HepG2 (cell line): ENCODE measurements around the gene NPPC. TPM values are rescaled to one million over a fixed set of nuclear protein-coding genes. Genes with fewer than 3 reads are reported as not detected.
A peak's percentile ranks its signal among the peaks of the same experiment; 100 is the strongest.

ENCODE experiments used
- CEBPB ChIP-seq: IDR thresholded peaks from 2 replicates; pipeline ENCODE4 v1.6.1; 2011; ENCODE audit warnings: low read depth, low read length, improper control_type of control experiment, borderline replicate concordance
- CREB1 ChIP-seq, 2 experiments: fragments of 450-650 bp in 1 of 2; IDR thresholded peaks; 2 replicates each; pipeline ENCODE4 v1.6.1; 2016 to 2017; ENCODE audit warnings: control low read depth in 1 of 2, mild to moderate bottlenecking in 1 of 2, missing compliant biosample characterization in 1 of 2, missing genetic modification characterization in 1 of 2
- DMAP1 ChIP-seq: IDR thresholded peaks from 2 replicates; pipeline ENCODE4 v1.6.1; 2016
- HIVEP1 ChIP-seq: sonication (generic); formaldehyde crosslinking; IDR thresholded peaks from 2 replicates; pipeline ENCODE4 v1.4.0; 2020; ENCODE audit warnings: mild to moderate bottlenecking, missing genetic modification reagents
- HOXD1 ChIP-seq: sonication (generic); formaldehyde crosslinking; IDR thresholded peaks from 2 replicates; pipeline ENCODE4 v1.5.0; 2020; ENCODE audit warnings: missing genetic modification reagents
- KMT2B ChIP-seq: IDR thresholded peaks from 2 replicates; pipeline ENCODE4 v1.6.1; 2016; ENCODE audit warnings: missing genetic modification reagents, missing compliant biosample characterization
- MEIS2 ChIP-seq: sonication (generic); formaldehyde crosslinking; IDR thresholded peaks from 2 replicates; pipeline ENCODE4 v1.9.0; 2021; ENCODE audit warnings: mild to moderate bottlenecking, missing genetic modification reagents
- MIXL1 ChIP-seq: IDR thresholded peaks from 2 replicates; pipeline ENCODE4 v1.6.1; 2016
- SIX4 ChIP-seq: sonication (generic); formaldehyde crosslinking; IDR thresholded peaks from 2 replicates; pipeline ENCODE4 v1.4.0; 2020; ENCODE audit warnings: missing genetic modification reagents
- TCF12 ChIP-seq, 2 experiments: fragments of 450-650 bp in 1 of 2; sonication (generic) in 1 of 2; formaldehyde crosslinking in 1 of 2; IDR thresholded peaks; 2 replicates each; pipeline versions ENCODE4 v1.6.1 to v1.8.0; 2017 to 2022; ENCODE audit warnings: antibody characterized with exemption in 1 of 2, mild to moderate bottlenecking in 1 of 2, missing genetic modification reagents in 1 of 2, moderate library complexity in 1 of 2
- ZBTB7A ChIP-seq: sonication (generic); formaldehyde crosslinking; IDR thresholded peaks from 2 replicates; pipeline ENCODE4 v1.8.0; 2022; ENCODE audit warnings: mild to moderate bottlenecking, missing genetic modification reagents
- ZNF263 ChIP-seq: sonication (generic); formaldehyde crosslinking; IDR thresholded peaks from 2 replicates; pipeline ENCODE4 v1.4.0; 2020; ENCODE audit warnings: missing genetic modification reagents
- ZNF496 ChIP-seq: sonication (generic); formaldehyde crosslinking; IDR thresholded peaks from 2 replicates; pipeline ENCODE4 v1.8.1; 2023; ENCODE audit warnings: mild to moderate bottlenecking, moderate library complexity, missing genetic modification reagents; ENCODE audit not compliant: insufficient replicate concordance
- ZNF607 ChIP-seq: sonication (generic); formaldehyde crosslinking; IDR thresholded peaks from 2 replicates; pipeline ENCODE4 v1.5.1; 2020; ENCODE audit warnings: missing genetic modification reagents, mild to moderate bottlenecking, borderline replicate concordance
- ZNF737 ChIP-seq: sonication (generic); formaldehyde crosslinking; IDR thresholded peaks from 2 replicates; pipeline ENCODE4 v1.5.0; 2020; ENCODE audit warnings: missing genetic modification reagents, mild to moderate bottlenecking, borderline replicate concordance
- ZNF792 ChIP-seq: IDR thresholded peaks from 2 replicates; pipeline ENCODE4 v1.6.1; 2016
- polyA plus RNA-seq, 8 experiments: library from polyadenylated mRNA; depleted of rRNA in 3 of 8; stranded (reverse) in 7 of 8; unstranded in 1 of 8; fragments of >200 nt; fragmentation: Illumina TruSeq in 4 of 8; extraction: Trizol in 4 of 8; gene quantifications; 2 replicates each; pipeline versions ENCODE4 v1.2.1 to v1.2.3, GENCODE V29; 2011 to 2016; ENCODE audit warnings: low read depth in 4 of 8, missing spikeins in 1 of 8, mixed read lengths in 1 of 8; ENCODE audit not compliant: insufficient read depth in 1 of 8
- total RNA-seq, 5 experiments: library from RNA; depleted of rRNA; stranded (reverse); fragments of >200 nt; fragmentation: Illumina TruSeq; extraction: Trizol; gene quantifications; 2 replicates each; pipeline ENCODE4 v1.2.3, GENCODE V29; 2016; ENCODE audit warnings: low read depth in 1 of 5
- TF ChIP-seq, protein P1 (sequence below): sonication (generic); formaldehyde crosslinking; IDR thresholded peaks from 2 replicates; pipeline ENCODE4 v1.4.0; 2020; ENCODE audit warnings: missing genetic modification reagents
- TF ChIP-seq, protein P2 (sequence below): sonication (generic); formaldehyde crosslinking; IDR thresholded peaks from 2 replicates; pipeline ENCODE4 v1.4.0; 2020; ENCODE audit warnings: mild to moderate bottlenecking, low read depth, missing genetic modification reagents
- TF ChIP-seq, protein P3 (sequence below): sonication (generic); formaldehyde crosslinking; IDR thresholded peaks from 2 replicates; pipeline ENCODE4 v1.4.0; 2020; ENCODE audit warnings: missing genetic modification reagents, borderline replicate concordance

The NPPC gene
- total and polyA plus RNA-seq, 2 of the 13 experiments (the other 11 are each of a cell fraction or from before 2014, with no cell fraction given) = 0.11 TPM; not detected in 1

DNA sequence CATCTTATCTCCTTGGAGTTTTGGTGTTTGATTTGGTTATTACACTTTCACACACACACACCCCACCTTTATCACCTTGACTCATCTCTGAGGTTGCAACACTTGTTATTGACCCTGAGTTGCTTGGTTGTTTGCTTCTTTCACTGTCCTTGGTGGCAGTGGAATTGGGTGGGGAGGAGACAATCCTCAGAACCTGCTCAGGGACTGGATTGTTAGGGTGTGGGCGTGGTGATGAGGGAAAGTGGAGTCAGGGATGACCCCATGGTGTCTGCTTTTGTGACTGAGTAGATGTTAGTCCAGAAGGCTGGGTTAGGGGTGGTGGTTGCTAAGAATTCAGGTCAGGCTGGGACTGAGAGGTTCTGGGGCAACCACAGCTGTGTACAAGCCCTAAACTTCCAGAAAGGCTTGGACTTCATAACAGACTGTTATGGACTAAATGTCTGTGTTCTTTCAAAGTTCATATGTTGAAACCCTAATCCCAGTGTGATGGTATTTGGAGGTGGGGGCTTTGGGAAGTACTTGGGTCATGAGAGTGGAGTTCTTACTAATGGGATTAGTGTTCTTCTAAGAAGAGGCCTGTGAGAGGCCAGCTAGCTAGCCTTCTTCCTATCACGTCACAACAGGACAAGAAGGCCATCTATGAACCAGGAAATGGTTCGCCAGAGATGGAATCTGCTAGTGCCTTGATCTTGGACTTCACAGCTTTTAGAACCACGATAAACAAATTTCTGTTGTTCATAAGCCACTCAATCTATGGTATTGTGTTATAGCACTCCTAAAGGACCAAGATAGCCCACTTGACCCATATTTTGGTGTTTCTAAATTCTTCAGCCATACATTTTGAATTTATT lies 31.9 kb upstream of the NPPC start (continued):
- TF ChIP-seq ZNF737 (CRISPR knock-in tag) (no peak), ZNF263 (peak; percentile 61), ZNF607 (CRISPR knock-in tag) (no peak), CEBPB (peak; percentile 89), CREB1 (IDR thresholded peaks at IDR 0.05) (no peak), CREB1 (CRISPR knock-in tag; IDR thresholded peaks at IDR 0.05) (no peak), HOXD1 (CRISPR knock-in tag) (no peak), MIXL1 (no peak), HIVEP1 (CRISPR knock-in tag) (no peak), DMAP1 (CRISPR knock-in tag) (no peak), ZNF792 (CRISPR knock-in tag) (no peak), ZBTB7A (CRISPR knock-in tag) (no peak), SIX4 (no peak), KMT2B (CRISPR knock-in tag) (no peak), MEIS2 (CRISPR knock-in tag) (no peak), ZNF496 (no peak), TCF12 (IDR thresholded peaks at IDR 0.05) (no peak), TCF12 (CRISPR knock-in tag; IDR thresholded peaks at IDR 0.05) (no peak)
- TF ChIP-seq, protein P1, sequence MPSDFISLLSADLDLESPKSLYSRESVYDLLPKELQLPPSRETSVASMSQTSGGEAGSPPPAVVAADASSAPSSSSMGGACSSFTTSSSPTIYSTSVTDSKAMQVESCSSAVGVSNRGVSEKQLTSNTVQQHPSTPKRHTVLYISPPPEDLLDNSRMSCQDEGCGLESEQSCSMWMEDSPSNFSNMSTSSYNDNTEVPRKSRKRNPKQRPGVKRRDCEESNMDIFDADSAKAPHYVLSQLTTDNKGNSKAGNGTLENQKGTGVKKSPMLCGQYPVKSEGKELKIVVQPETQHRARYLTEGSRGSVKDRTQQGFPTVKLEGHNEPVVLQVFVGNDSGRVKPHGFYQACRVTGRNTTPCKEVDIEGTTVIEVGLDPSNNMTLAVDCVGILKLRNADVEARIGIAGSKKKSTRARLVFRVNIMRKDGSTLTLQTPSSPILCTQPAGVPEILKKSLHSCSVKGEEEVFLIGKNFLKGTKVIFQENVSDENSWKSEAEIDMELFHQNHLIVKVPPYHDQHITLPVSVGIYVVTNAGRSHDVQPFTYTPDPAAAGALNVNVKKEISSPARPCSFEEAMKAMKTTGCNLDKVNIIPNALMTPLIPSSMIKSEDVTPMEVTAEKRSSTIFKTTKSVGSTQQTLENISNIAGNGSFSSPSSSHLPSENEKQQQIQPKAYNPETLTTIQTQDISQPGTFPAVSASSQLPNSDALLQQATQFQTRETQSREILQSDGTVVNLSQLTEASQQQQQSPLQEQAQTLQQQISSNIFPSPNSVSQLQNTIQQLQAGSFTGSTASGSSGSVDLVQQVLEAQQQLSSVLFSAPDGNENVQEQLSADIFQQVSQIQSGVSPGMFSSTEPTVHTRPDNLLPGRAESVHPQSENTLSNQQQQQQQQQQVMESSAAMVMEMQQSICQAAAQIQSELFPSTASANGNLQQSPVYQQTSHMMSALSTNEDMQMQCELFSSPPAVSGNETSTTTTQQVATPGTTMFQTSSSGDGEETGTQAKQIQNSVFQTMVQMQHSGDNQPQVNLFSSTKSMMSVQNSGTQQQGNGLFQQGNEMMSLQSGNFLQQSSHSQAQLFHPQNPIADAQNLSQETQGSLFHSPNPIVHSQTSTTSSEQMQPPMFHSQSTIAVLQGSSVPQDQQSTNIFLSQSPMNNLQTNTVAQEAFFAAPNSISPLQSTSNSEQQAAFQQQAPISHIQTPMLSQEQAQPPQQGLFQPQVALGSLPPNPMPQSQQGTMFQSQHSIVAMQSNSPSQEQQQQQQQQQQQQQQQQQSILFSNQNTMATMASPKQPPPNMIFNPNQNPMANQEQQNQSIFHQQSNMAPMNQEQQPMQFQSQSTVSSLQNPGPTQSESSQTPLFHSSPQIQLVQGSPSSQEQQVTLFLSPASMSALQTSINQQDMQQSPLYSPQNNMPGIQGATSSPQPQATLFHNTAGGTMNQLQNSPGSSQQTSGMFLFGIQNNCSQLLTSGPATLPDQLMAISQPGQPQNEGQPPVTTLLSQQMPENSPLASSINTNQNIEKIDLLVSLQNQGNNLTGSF (CRISPR knock-in tag) = no peak
- TF ChIP-seq, protein P2, sequence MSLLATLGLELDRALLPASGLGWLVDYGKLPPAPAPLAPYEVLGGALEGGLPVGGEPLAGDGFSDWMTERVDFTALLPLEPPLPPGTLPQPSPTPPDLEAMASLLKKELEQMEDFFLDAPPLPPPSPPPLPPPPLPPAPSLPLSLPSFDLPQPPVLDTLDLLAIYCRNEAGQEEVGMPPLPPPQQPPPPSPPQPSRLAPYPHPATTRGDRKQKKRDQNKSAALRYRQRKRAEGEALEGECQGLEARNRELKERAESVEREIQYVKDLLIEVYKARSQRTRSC = no peak
- TF ChIP-seq, protein P3, sequence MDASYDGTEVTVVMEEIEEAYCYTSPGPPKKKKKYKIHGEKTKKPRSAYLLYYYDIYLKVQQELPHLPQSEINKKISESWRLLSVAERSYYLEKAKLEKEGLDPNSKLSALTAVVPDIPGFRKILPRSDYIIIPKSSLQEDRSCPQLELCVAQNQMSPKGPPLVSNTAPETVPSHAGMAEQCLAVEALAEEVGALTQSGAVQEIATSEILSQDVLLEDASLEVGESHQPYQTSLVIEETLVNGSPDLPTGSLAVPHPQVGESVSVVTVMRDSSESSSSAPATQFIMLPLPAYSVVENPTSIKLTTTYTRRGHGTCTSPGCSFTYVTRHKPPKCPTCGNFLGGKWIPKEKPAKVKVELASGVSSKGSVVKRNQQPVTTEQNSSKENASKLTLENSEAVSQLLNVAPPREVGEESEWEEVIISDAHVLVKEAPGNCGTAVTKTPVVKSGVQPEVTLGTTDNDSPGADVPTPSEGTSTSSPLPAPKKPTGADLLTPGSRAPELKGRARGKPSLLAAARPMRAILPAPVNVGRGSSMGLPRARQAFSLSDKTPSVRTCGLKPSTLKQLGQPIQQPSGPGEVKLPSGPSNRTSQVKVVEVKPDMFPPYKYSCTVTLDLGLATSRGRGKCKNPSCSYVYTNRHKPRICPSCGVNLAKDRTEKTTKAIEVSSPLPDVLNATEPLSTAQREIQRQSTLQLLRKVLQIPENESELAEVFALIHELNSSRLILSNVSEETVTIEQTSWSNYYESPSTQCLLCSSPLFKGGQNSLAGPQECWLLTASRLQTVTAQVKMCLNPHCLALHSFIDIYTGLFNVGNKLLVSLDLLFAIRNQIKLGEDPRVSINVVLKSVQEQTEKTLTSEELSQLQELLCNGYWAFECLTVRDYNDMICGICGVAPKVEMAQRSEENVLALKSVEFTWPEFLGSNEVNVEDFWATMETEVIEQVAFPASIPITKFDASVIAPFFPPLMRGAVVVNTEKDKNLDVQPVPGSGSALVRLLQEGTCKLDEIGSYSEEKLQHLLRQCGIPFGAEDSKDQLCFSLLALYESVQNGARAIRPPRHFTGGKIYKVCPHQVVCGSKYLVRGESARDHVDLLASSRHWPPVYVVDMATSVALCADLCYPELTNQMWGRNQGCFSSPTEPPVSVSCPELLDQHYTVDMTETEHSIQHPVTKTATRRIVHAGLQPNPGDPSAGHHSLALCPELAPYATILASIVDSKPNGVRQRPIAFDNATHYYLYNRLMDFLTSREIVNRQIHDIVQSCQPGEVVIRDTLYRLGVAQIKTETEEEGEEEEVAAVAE (CRISPR knock-in tag) = peak; percentile 77; the same call in 1 of the 2 replicates
